HG03442 (cell line): ENCODE measurements around the gene SCD.

ENCODE experiments used
- ATAC-seq: cut with Tn5 transposase; IDR thresholded peaks from one replicate; pipeline ENCODE4 v1.9.1; 2021; ENCODE audit warnings: mild to moderate bottlenecking, moderate library complexity; ENCODE audit not compliant: unreplicated experiment

The SCD gene

DNA sequence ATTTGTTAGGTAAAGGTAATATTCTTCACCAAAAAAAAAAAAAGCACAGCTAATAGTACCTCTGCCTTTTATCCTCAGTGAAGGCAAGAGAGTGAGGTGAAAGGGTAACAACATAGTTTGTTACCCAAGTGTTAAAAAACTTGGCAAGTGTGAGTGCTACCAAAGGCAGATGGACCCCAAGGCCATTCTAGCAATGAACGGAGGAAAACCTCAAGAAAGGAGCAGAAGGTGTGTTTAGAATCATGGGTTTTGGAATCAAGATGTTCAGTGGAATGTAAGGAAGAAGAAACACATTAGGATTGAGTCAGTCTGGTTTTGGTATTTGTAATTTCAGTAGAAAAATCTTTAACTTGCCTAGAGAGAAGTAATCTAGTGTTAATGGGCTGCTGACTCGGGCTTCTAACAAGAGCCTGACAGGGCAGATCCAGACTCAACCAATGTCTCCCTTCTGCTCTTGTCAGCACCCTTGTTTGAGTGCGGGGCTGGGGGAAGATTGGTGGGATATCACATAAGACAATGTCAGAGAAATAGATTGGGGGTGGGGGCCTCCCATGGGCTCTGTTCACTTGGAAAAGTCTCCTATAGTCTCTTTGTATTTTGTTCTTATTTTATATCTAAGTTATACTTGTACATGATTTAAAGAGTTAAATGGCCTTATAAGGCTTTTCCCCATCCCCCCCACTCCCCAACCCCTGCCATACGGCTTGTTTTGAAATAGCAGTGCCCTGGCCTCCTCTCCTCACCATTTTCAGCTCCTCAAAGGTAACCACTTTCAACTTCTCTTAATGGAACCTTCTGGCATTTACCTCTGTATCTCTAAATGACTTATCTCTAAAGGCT is 44.4 kb downstream of the SCD start:
- ATAC-seq, result no peak

DNA sequence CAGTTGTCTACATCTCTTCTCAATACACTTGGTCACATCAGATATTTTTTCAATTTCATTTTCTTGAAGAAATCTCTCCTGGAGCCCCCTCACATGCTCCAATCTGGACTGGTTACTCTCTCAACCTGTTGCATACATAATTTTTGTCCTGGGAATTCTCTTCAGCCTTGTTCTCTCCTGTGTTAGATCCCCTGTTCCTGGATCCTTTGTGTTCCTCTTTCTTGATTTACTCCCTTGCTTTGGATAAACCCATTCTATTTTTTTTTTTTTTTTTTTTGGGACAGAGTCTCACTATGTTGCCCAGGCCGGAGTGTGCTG is 45.6 kb downstream of the SCD start:
- ATAC-seq, result no peak

DNA sequence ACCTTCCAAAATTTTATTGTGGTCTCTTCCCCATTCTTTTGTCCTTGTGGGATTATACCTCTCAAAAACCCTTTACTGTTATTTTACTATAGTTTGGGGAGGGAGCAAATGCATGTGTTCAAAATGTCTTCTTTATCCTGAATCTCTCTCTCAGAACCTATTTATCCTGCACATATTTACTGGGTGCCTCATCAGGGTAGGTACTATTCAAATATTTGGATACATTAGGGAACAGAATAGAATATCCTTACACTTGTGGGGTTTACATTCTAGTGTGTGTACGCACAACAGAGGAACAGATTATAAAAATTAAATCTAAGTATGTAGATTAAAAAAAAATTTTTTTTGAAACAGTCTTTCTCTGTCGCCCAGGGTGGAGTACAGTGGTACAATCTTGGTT is 48.6 kb downstream of the SCD start:
- no peak for ATAC-seq

DNA sequence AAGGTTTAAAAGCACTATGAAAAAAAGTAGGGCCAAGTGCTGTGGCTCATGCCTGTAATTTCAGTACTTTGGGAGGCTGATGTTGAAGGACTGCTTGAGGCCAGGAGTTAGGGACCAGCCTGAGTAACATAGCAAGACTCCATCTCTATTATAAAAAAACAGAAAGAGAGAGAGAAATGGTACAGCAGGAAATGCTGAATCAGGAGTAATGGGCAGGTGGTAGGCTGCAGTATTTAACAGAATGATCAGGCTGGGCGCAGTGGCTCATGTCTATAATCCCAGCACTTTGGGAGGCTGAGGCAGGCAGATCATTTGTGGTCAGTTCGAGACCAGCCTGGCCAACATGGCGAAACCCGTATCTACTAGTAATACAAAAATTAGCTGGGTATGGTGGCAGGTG is 49.6 kb downstream of the SCD start:
- ATAC-seq, result no peak

DNA sequence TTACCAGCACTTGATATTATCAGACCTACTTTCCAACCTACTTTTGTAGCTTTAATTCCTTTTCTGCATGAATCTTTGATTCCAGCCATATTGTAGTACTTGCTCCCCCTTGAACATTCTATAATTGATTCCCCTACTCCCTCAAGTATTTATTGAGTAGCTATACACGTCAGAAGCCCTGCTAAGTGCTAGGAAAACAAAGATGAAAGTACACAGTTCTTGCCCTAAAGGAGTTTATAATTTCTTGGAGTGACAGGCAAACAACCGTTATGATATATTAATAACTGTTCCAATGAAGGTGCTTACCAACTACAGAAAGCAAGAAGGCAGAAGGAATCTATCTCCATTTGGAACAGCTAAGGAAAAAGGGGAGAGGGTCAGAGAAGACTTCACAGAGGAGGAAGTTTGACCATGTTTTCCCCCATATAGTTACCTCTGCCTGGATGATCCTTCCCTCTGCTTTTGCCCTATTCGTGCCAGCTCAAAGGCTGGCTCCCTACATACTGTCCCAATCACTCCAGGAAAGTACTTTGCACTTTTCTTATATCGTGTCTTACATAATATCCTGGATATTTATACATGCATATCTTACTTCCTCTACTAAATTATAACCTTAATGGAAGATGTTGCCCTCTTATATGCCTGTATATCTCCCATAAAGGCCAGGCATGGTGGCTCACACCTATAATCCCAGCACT is 54.7 kb downstream of the SCD start:
- no peak for ATAC-seq

DNA sequence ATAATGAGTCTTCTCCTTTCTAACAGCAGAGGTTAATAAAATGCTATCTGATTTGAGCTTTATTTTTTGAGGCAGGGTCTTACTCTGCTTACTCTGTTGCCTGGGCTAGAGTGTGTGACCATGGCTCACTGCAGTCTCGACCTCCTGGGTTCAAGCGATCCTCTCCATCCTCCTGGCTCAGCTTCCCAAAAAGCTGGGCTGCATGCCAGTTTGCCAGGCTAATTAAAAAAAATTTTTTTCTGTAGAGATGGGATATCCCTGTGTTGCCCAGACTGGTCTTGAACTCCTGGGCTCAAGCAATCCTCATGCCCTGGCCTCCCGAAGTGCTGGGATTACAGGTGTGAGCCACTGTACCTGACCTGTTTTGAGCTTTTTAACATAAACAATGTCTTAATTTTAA is 56.7 kb downstream of the SCD start:
- no peak for ATAC-seq

DNA sequence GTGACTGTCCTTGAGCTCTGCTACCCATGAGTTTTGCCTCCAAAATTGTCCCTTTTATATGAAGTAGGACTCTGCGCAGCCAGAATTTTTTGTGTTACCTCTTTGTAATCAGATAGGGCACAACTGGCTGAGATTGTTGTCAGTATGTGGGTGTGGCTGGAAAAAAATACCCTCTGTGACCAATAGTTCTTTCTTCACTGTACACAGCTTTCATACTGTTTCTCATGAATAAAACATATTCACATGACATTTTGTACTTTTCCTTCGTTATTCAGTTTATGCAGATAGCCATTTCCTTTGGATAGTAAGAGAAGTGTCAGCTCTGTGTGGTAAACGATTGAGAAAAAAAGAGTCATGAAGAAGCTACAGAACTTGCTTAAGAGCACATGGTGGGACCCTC is 66.1 kb downstream of the SCD start:
- no peak for ATAC-seq
